GM12878 (cell line): Measurements from ENCODE around the gene TMEM14A. TPM values are rescaled to one million over a fixed set of nuclear protein-coding genes. Genes with fewer than 3 reads are reported as not detected.
A peak's percentile ranks its signal among the peaks of the same experiment; 100 is the strongest.

Experiments used
- ATAC-seq: fragments of 200-7000 bp; cut with Tn5 transposase; 3 replicates; pipeline ENCODE4 v1.9.1; 2020; ENCODE audit warnings: mild to moderate bottlenecking, moderate library complexity
- BruUV-seq: library from RNA; stranded (reverse); fragments of 400-500 nt; replicated peaks from 2 replicates; lab custom pipeline; 2021; lab: Mats Ljungman, UMichigan
- CTCF ChIA-PET: fragments of 300-600 bp; sonication (Branson Sonifier 250); formaldehyde crosslinking; extraction: SDS; loops from one replicate; lab custom pipeline; 2021; ENCODE audit warnings: inconsistent platforms; lab: Yijun Ruan, JAX
- POLR2A ChIA-PET: fragments of 350-600 bp; formaldehyde crosslinking; extraction: SDS; loops from one replicate; lab custom pipeline; 2021; ENCODE audit warnings: inconsistent platforms; lab: Charles Lee
- RAD21 ChIA-PET: fragments of 300-600 bp; sonication (Branson Sonifier 250); formaldehyde crosslinking; loops from one replicate; lab custom pipeline; 2023; ENCODE audit warnings: antibody characterized with exemption; ENCODE audit not compliant: unreplicated experiment; lab: Charles Lee
- SMC1A ChIA-PET: fragments of 300-600 bp; sonication (Branson Sonifier 250); formaldehyde crosslinking; loops from one replicate; lab custom pipeline; 2023; ENCODE audit not compliant: unreplicated experiment, uncharacterized antibody; lab: Charles Lee
- DNase-seq: peaks from one replicate; pipeline ENCODE4 v3.0.0-alpha.2; 2011; ENCODE audit warnings: low read depth, low spot score
- FAIRE-seq: peaks from 3 replicates; lab custom pipeline; 2011; peaks lifted over from hg19 to GRCh38; lab: Jason Lieb, UNC
- H2AFZ ChIP-seq: 2 replicates; pipeline ENCODE4 v1.6.0; 2011; ENCODE audit warnings: low read depth, low read length, control low read depth; ENCODE audit not compliant: control insufficient read depth
- H3K27ac ChIP-seq: 2 replicates; pipeline ENCODE4 v1.5.1; 2011; ENCODE audit warnings: control low read depth; ENCODE audit not compliant: control insufficient read depth, insufficient read depth
- H3K27me3 ChIP-seq, 2 experiments: replicated peaks in 1 of 2; 2 replicates each; pipeline versions ENCODE4 v1.6.0 to v1.6.1; 2011; ENCODE audit warnings: low read length in 1 of 2; ENCODE audit not compliant: control insufficient read depth in 2 of 2, insufficient read depth in 2 of 2
- H3K36me3 ChIP-seq, 2 experiments: 2 replicates each; pipeline ENCODE4 v1.5.1; 2011; ENCODE audit warnings: low read length in 1 of 2; ENCODE audit not compliant: control insufficient read depth in 2 of 2, insufficient read depth in 2 of 2
- H3K4me1 ChIP-seq: 2 replicates; pipeline ENCODE4 v1.6.1; 2011; ENCODE audit warnings: mild to moderate bottlenecking, low read length, moderate library complexity, mixed read lengths; ENCODE audit not compliant: control insufficient read depth, insufficient read depth
- H3K4me2 ChIP-seq: 2 replicates; pipeline ENCODE4 v1.6.0; 2011; ENCODE audit warnings: control low read depth; ENCODE audit not compliant: control insufficient read depth, insufficient read depth
- H3K4me3 ChIP-seq: fragments of 200-600 bp; sonication (generic); 2 replicates; pipeline ENCODE4 v1.5.1; 2016
- H3K79me2 ChIP-seq: 2 replicates; pipeline ENCODE4 v1.6.0; 2011; ENCODE audit warnings: low read length; ENCODE audit not compliant: control insufficient read depth, insufficient read depth
- H3K9ac ChIP-seq: 2 replicates; pipeline ENCODE4 v1.8.0; 2011; ENCODE audit warnings: low read length, control low read depth, mixed read lengths; ENCODE audit not compliant: control insufficient read depth, insufficient read depth
- H3K9me3 ChIP-seq: replicated peaks from 3 replicates; pipeline ENCODE4 v1.5.1; 2011; ENCODE audit warnings: mild to moderate bottlenecking, low read length; ENCODE audit not compliant: control insufficient read depth, insufficient read depth
- H4K20me1 ChIP-seq: 2 replicates; pipeline ENCODE4 v1.6.0; 2011; ENCODE audit not compliant: control insufficient read depth, insufficient read depth
- BHLHE40 ChIP-seq, 2 experiments: fragments of 450-650 bp in 1 of 2; IDR thresholded peaks; 2 replicates each; pipeline ENCODE4 v1.6.1; 2011 to 2017; ENCODE audit warnings: low read depth in 2 of 2, borderline replicate concordance in 1 of 2, improper control_type of control experiment in 1 of 2, low read length in 1 of 2, mild to moderate bottlenecking in 1 of 2
- FOXK2 ChIP-seq: fragments of 450-650 bp; IDR thresholded peaks from 2 replicates; pipeline ENCODE4 v1.6.1; 2017; ENCODE audit warnings: mild to moderate bottlenecking, moderate library complexity
- IKZF1 ChIP-seq: fragments of 450-650 bp; conservative IDR thresholded peaks from 2 replicates; pipeline ENCODE4 v1.6.1; 2017; ENCODE audit warnings: antibody characterized with exemption, mild to moderate bottlenecking
- IRF4 ChIP-seq: IDR thresholded peaks from 2 replicates; pipeline ENCODE4 v1.6.1; 2011; ENCODE audit warnings: low read depth, low read length
- IRF5 ChIP-seq: fragments of 450-650 bp; IDR thresholded peaks from 2 replicates; pipeline ENCODE4 v1.6.1; 2017; ENCODE audit warnings: borderline replicate concordance
- NR2C1 ChIP-seq: fragments of 450-650 bp; IDR thresholded peaks from 2 replicates; pipeline ENCODE4 v1.6.1; 2017; ENCODE audit warnings: antibody characterized with exemption, mild to moderate bottlenecking, moderate library complexity
- PKNOX1 ChIP-seq: fragments of 450-650 bp; IDR thresholded peaks from 2 replicates; pipeline ENCODE4 v1.6.1; 2016; ENCODE audit warnings: mild to moderate bottlenecking
- POLR2AphosphoS2 ChIP-seq: IDR thresholded peaks from 2 replicates; pipeline ENCODE4 v1.6.1; 2011; ENCODE audit warnings: low read depth, mild to moderate bottlenecking, low read length, improper control_type of control experiment, moderate library complexity
- SIX5 ChIP-seq: IDR thresholded peaks from 2 replicates; pipeline ENCODE4 v1.6.1; 2011; ENCODE audit warnings: mild to moderate bottlenecking, low read depth, low read length, moderate library complexity; ENCODE audit not compliant: severe bottlenecking
- SREBF2 ChIP-seq: IDR thresholded peaks from 2 replicates; pipeline ENCODE4 v1.6.1; 2012; ENCODE audit warnings: mild to moderate bottlenecking, low read length
- ZNF687 ChIP-seq: fragments of 450-650 bp; IDR thresholded peaks from 2 replicates; pipeline ENCODE4 v1.6.1; 2017; ENCODE audit warnings: mild to moderate bottlenecking, moderate library complexity
- WGBS: methylation state at CpG from one replicate; pipeline ENCODE4 v1.1.6; 2016; ENCODE audit warnings: low lambda C conversion rate; ENCODE audit not compliant: insufficient replicate concordance, insufficient coverage; ENCODE audit errors: missing lambda C conversion rate; 5-methylcytosine and 5-hydroxymethylcytosine counted together
- in situ Hi-C: fragments of 300-500 bp; cut with MboI; formaldehyde crosslinking; loops from 9 replicates; pipeline ENCODE4 v1.14.3; 2018; ENCODE audit warnings: mixed read lengths
- intact Hi-C: fragments of 100-400 bp; cut with micrococcal nuclease; formaldehyde crosslinking; loops from one replicate; pipeline ENCODE4 v1.14.2; 2022; ENCODE audit not compliant: unreplicated experiment
- polyA plus RNA-seq, 11 experiments: library from polyadenylated mRNA; depleted of rRNA in 4 of 11; unstranded in 6 of 11; stranded (reverse) in 5 of 11; fragments of >200 nt; fragmentation: Nextera tagmentation in 4 of 11; fragmentation: Illumina TruSeq in 1 of 11; extraction: Ambion mirVana in 4 of 11; extraction: Trizol in 1 of 11; gene quantifications; 1 replicate in 1 of 11; 2 replicates in 10 of 11; pipeline versions ENCODE4 v1.2.1 to v1.2.3, GENCODE V29; 2011 to 2016; ENCODE audit warnings: inconsistent platforms in 2 of 11, missing spikeins in 2 of 11, low read depth in 1 of 11
- total RNA-seq, 4 experiments: library from RNA; depleted of rRNA in 3 of 4; stranded (reverse); fragments of >200 nt in 3 of 4; fragmentation: Illumina TruSeq in 1 of 4; extraction: Trizol in 1 of 4; gene quantifications; 2 replicates each; pipeline versions ENCODE4 v1.2.1 to v1.2.3, GENCODE V29; 2013 to 2021

Gene TMEM14A
- total and polyA plus RNA-seq, 10 of the 15 experiments (the other 5 are each of a cell fraction or from before 2014, with no cell fraction given): 15.6 to 143 (median 33.1) TPM

- no peak for TF ChIP-seq IRF5
- no peak for TF ChIP-seq POLR2AphosphoS2
- TF ChIP-seq IRF4: peak; percentile 78; the same call in 1 of the 2 replicates
- peak; percentile 56 for TF ChIP-seq IKZF1
- TF ChIP-seq SIX5: no peak
- no peak for TF ChIP-seq FOXK2
- peak; percentile 36; the same call in 1 of the 2 replicates for TF ChIP-seq PKNOX1
- TF ChIP-seq, all 136 proteins: peak for 20
Observed at GRCh38 chr6:52667572-52667971, 3.3 kb upstream of the TMEM14A start (continued).

GRCh38 chr6:52671676-52672075 lies 763 bp downstream of the TMEM14A start:
- H3K79me2 ChIP-seq: no peaks in the 10 kb centered on the region
- POLR2A ChIA-PET: no interaction called here
- no TSS peak for BruUV-seq
- peak overlapping the region; percentile 98 for H3K4me2 ChIP-seq
- SMC1A ChIA-PET: interaction anchor here (0.7 to 1.7 kb wide), 4 partner anchors 9 to 256 kb away, joined by 3 to 7 read pairs (median 4); no protein-coding TSS in a partner anchor
- ATAC-seq (no peak), FAIRE-seq (no peak), DNase-seq (no peak)
- no peaks in the 10 kb centered on the region; the same call in 2 of the 3 replicates for H3K9me3 ChIP-seq
- H2AFZ ChIP-seq: no peak overlapping the region
- peak overlapping the region; percentile 71 for H3K4me3 ChIP-seq
- no peak for TF ChIP-seq NR2C1
- no peak for TF ChIP-seq BHLHE40 (IDR thresholded peaks at IDR 0.05; ENCODE audit: borderline replicate concordance in 1 of 2, low read depth in 2 of 2, low read length in 1 of 2)
- no peak for TF ChIP-seq ZNF687
- no peak for TF ChIP-seq SREBF2
- H3K27ac ChIP-seq: no peak overlapping the region
- CTCF ChIA-PET: interaction anchor here (1.5 to 2.0 kb wide), 3 partner anchors 9 to 254 kb away, joined by 4 to 10 read pairs (median 5); no protein-coding TSS in a partner anchor
- peak overlapping the region; percentile 61 for H3K9ac ChIP-seq
- 51% methylated on average over 9 of the region's 9 CpGs for WGBS
- no peaks in the 10 kb centered on the region for H3K27me3 ChIP-seq
- H3K4me1 ChIP-seq: peaks cover 17% of the 10 kb centered on the region; the same call in 1 of the 2 replicates
- no peaks in the 10 kb centered on the region for H4K20me1 ChIP-seq
- in situ Hi-C loops: no loop called here
- H3K36me3 ChIP-seq: no peaks in the 10 kb centered on the region
- RAD21 ChIA-PET: no interaction called here
- intact Hi-C loops: no loop called here
